Kidney epithelial cell (primary cell): ENCODE data around the gene FAF1. TPM values are rescaled to one million over a fixed set of nuclear protein-coding genes. Genes with fewer than 3 reads are reported as not detected.

Source experiments
- DNase-seq: peaks from one replicate; pipeline ENCODE4 v3.0.0-alpha.2; 2010; ENCODE audit warnings: low read depth
- H3K27me3 ChIP-seq: 2 replicates; pipeline ENCODE4 v1.6.0; 2011; ENCODE audit warnings: low read length; ENCODE audit not compliant: control insufficient read depth, insufficient read depth
- H3K36me3 ChIP-seq: 2 replicates; pipeline ENCODE4 v1.5.1; 2011; ENCODE audit warnings: low read length; ENCODE audit not compliant: control insufficient read depth, insufficient read depth
- H3K4me3 ChIP-seq: 2 replicates; pipeline ENCODE4 v1.5.1; 2011; ENCODE audit warnings: low read depth, mild to moderate bottlenecking, control low read depth, low read length
- CTCF ChIP-seq: IDR thresholded peaks from 2 replicates; pipeline ENCODE4 v1.5.1; 2011; ENCODE audit warnings: mild to moderate bottlenecking, moderate library complexity, low read length, control low read depth, inconsistent platforms; ENCODE audit not compliant: insufficient read depth, poor library complexity, severe bottlenecking
- total RNA-seq: library from RNA; depleted of rRNA; stranded (reverse); fragments of >200 nt; gene quantifications from 2 replicates; pipeline ENCODE4 v1.2.3, GENCODE V29; 2015

Gene FAF1
- total RNA-seq, 1 donor from 2014 or later, result 57.8 TPM

- Histone ChIP-seq H3K36me3 (no peaks in the 10 kb centered on the region), H3K27me3 (no peaks in the 10 kb centered on the region), H3K4me3 (no peak overlapping the region)
- no peak for TF ChIP-seq CTCF
- DNase-seq, result no peak
These were observed 163.8 kb downstream of the FAF1 start for GRCh38 chr1:50796272-50796671.

- Histone ChIP-seq H3K36me3 (no peaks in the 10 kb centered on the region), H3K27me3 (no peaks in the 10 kb centered on the region), H3K4me3 (no peak overlapping the region)
- no peak for TF ChIP-seq CTCF
- no peak for DNase-seq
These were observed 166.5 kb downstream of the FAF1 start for GRCh38 chr1:50793521-50793920.

GRCh38 chr1:50787266-50787665, 172.8 kb downstream of the FAF1 start:
- Histone ChIP-seq H3K27me3 (no peaks in the 10 kb centered on the region), H3K4me3 (no peak overlapping the region), H3K36me3 (no peaks in the 10 kb centered on the region)
- TF ChIP-seq CTCF, result no peak
- no peak for DNase-seq

- H3K27me3 ChIP-seq, result no peaks in the 10 kb centered on the region
- no peak for TF ChIP-seq CTCF
These were observed 176.8 kb downstream of the FAF1 start for GRCh38 chr1:50783286-50783685.

GRCh38 chr1:50780797-50781196, 179.3 kb downstream of the FAF1 start:
- DNase-seq, result no peak
- Histone ChIP-seq H3K36me3 (no peaks in the 10 kb centered on the region), H3K27me3 (no peaks in the 10 kb centered on the region), H3K4me3 (no peak overlapping the region)
- no peak for TF ChIP-seq CTCF

More at GRCh38 chr1:50783286-50783685, 176.8 kb downstream of the FAF1 start:
- DNase-seq, result no peak
- H3K36me3 ChIP-seq, result no peaks in the 10 kb centered on the region
- H3K4me3 ChIP-seq, result no peak overlapping the region

- Histone ChIP-seq H3K27me3 (no peaks in the 10 kb centered on the region), H3K36me3 (no peaks in the 10 kb centered on the region), H3K4me3 (no peak overlapping the region)
- no peak for DNase-seq
- no peak for TF ChIP-seq CTCF
These were observed 180.3 kb downstream of the FAF1 start for GRCh38 chr1:50779801-50780200.
